ENCODE data around the gene THAP4.
"Not testable (repeated sequence)": the region's sequence is repeated elsewhere in the genome, so short reads cannot be mapped to it uniquely, and the experiment has no call there.

Gene THAP4

GRCh38 chr2:241665731-241666440 is 28.9 kb upstream of the THAP4 start:
- DNase-seq (ENCODE audit: low spot score) = no peak

DNA sequence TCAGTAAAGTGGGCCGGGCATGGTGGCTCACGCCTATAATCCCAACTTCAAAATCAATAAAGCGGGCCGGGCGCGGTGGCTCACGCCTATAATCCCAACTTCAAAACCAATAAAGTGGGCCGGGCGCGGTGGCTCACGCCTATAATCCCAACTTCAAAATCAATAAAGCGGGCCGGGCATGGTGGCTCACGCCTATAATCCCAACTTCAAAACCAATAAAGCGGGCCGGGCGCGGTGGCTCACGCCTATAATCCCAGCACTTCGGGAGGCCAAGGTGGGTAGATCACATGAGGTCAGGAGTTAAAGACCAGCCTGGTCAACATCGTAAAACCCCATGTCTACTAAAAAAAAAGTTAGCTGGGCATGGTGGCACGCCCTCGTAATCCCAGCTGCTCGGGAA is 25.8 kb upstream of the THAP4 start:
- DNase-seq (ENCODE audit: low spot score) = not testable (repeated sequence)

GRCh38 chr2:241660593-241661213 is 23.7 kb upstream of the THAP4 start:
- DNase-seq (ENCODE audit: low spot score) = no peak

DNA sequence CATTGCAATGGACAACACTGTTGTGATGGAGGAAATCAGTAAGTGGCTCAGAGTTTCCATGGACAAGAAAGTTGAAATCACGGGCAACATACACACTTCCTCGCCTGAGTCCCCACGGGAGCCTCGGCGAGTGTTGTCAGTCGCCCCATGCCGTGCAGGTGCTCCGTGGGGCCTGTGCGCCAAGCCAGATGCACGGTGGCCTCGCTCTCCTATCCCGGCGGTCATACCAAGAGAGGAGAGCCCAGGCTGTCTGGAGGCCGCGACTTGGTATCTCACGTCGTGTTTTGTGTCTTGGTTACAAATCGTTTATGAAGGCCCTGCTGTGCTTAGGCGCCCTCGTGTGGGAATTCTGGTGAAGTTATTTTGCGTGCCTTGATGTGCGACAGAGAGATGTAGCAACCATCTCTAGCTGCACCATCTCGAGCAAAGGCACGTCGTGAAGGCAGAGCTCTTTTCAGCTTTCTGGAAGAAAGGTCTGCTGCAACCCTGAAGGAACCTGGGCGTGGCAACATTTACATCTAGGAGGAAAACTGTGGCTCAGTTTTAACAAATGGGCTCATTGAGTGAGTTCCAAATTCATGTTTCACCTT is 22.3 kb upstream of the THAP4 start:
- peak; percentile 64 for DNase-seq (ENCODE audit: low spot score)

DNA sequence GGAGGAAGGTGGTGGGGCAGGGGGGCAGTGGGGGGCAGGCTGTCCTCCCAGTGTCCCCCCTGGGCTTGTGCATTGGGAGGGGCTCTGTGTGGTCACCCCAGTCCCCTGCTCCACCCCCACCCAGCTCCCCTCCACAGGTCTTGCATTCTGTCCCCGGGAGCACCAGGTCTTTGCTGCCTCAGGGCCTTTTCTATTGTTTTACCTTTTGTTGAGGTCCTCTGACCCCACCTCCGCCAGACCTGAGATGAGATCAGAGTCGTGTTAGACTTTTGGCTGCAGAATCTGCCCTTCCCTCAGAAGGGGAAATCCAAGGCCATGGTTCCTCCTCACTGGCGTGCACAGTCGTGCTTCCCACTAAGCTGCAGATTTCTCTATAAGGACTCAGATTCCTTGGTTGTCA is 21.3 kb upstream of the THAP4 start:
- DNase-seq (ENCODE audit: low spot score) = no peak

DNA sequence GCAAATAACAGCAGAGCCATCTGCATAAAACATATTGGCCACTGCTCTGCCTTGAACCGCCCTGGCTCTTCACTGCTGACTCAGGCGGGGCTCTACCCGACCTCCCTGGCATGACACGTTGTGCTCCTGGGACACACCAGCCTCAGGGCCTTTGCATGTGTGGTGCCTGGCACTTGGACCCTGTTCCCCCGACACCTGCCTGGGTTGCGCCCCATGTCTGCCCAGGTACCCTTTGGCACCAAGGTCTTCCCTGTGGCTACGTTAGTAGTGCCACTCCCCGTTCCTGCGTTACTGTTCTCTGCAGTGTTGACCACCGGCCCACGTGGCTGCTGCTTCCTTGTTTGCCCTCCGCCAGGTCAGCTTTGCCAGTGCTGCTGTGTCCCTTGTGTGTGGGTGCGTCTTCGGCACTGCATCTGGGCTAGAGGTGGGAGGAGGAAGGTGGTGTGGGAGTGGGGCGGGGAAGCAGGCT is 20.9 kb upstream of the THAP4 start:
- DNase-seq (ENCODE audit: low spot score) = no peak

GRCh38 chr2:241656190-241656741 is 19.3 kb upstream of the THAP4 start:
- DNase-seq (ENCODE audit: low spot score) = no peak

DNA sequence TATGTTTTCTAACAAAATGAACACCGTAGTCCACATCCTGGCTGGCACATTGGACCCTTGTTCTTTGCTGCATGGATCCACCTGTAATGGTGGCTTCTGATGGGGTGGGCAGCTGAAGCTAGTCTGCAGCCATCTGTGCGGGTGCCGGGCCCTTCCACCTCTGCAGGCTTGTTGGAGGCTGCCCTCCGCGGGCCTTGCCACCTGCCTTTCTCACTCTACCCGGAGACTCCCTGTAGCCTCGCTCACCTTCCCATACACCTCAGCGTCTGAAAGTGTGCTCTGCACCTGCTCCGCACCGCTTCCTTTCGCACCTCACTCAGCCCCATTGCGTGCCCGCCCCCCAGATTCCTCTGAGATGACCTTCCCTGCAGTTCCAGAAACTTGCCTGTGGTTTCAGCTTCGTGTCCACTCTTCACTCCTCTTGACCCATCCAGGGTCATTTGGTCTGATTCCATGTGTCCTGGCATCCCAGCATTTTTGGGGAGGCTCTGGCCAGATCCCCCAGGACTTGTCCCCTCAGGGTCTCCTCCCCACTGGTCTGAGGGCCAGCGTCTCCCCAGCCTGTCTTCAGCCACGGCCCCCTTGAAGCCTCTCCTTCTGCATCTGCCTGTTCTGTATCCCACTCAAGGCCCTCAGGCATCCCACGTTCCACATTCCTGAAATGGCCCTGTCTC is 18.7 kb upstream of the THAP4 start:
- no peak for DNase-seq (ENCODE audit: low spot score)

DNA sequence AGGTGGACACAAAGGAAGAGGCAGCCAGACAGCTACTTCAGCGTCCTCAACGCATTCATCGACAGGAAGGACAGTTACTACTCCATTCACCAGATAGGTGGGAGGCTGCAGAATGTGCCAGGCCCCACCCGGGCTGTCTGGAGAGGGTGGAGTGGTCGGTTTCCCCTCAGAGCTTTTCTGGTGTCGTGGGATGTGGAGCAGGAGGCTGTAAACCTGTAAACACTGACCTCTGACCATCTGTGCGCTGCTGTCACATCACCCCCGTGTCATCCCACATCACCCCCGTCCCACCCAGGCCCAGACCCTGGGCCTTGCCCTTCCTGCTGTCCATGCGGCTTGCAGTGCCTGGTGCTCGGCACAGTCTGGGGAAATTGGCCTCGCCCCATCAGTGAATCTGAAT is 17.6 kb upstream of the THAP4 start:
- no peak for DNase-seq (ENCODE audit: low spot score)

DNA sequence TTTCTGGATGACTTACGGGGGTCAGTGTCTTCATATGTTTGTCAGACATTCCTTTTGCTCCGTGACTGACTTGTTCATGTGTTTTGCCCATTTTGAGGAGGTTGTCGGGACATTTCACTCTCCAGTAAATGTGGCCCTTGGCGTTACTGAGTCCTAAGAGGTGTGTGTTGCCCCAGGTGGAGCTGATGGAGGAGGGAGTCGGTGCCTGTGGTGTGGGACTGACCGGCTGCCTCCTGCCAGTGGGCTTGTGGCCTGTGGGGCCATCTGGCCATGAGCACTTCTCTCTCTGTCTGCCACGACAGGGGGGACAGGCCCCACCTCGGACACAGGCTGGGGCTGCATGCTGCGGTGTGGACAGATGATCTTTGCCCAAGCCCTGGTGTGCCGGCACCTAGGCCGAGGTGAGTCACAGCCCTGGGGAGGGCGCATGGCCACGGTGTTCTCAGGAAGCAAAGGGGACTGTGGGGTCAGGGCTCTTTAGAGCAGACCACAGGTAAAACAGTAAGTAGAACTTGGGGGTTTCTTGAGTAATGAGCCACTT is 16.3 kb upstream of the THAP4 start:
- DNase-seq (ENCODE audit: low spot score) = no peak

DNA sequence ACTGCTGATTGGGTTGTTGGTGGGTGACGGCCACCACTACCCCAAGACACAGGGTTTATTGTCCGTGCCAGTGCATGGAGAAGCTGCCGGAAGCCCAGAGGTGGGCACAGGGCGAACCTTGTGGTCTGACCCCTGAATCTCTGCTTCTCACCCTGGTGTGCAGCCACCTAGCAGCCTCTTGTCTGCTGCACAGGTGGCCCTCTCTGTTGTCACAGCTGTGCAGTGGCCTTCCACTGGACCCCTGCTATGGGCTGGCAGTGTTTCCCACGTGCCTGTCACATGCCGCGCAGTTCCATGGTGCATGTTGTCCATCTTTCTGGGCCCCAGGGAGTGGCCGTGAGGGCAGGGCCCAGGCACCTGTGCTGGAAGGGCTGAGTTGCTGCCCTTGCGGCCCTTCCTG is 15.8 kb upstream of the THAP4 start:
- no peak for DNase-seq (ENCODE audit: low spot score)

DNA sequence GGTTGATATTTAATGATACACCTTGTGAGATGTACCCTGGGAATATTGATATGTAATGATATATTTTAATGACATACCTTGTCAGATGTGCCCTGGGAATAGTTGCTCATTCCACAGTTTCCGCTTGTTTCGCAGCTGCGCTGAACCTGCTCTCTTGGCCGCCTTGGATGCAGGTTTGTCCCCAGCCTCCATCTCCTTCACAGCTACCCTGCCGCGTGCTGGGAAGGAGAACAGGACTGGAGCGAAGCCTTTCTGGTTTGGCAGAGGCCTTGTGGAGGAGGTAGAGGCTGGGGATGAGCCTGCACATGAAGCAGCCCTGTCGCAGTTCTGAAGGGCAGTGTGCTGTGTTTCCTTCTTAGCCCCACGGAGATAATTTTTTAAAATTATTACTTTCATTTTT is 15.2 kb upstream of the THAP4 start:
- DNase-seq (ENCODE audit: low spot score) = no peak

DNA sequence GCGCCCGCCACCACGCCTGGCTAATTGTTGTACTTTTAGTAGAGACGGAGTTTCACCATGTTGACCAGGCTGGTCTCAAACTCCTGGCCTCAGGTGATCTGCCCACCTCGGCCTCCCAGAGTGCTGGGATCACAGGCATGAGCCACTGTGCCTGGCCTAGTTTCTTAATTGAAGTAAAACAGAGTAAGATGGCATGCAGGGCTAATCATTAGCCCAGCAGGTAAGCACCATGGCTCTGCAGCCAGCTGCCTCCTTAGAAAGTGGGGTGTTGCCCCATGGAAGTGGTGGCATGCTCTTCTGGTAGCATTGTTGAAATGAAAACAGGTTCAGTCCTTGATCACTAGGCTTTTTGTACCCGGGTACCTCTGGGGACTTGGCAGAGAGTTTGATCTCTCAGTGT is 13.0 kb upstream of the THAP4 start:
- DNase-seq (ENCODE audit: low spot score) = peak; percentile 28

GRCh38 chr2:241649404-241649803 is 12.4 kb upstream of the THAP4 start:
- DNase-seq (ENCODE audit: low spot score) = no peak

DNA sequence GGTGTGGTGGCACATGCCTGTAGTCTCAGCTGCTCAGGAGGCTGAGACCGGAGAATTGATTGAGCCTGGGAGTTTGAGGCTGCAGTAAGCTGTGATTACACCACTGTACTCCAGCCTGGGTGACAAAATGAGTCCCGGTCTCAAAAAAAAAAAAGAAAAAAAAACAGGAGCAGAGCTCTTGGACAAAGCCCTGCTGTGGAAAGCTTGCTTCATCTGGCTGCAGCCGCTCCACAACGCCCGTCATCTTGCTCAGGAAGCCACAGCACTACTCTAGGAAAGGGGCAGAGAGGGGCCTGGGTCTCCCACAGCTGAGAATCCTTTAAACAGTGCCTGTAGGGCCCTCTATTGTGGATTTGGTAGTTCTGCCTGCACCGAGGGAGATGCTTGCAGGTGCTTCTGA is 11.5 kb upstream of the THAP4 start:
- DNase-seq (ENCODE audit: low spot score) = no peak

DNA sequence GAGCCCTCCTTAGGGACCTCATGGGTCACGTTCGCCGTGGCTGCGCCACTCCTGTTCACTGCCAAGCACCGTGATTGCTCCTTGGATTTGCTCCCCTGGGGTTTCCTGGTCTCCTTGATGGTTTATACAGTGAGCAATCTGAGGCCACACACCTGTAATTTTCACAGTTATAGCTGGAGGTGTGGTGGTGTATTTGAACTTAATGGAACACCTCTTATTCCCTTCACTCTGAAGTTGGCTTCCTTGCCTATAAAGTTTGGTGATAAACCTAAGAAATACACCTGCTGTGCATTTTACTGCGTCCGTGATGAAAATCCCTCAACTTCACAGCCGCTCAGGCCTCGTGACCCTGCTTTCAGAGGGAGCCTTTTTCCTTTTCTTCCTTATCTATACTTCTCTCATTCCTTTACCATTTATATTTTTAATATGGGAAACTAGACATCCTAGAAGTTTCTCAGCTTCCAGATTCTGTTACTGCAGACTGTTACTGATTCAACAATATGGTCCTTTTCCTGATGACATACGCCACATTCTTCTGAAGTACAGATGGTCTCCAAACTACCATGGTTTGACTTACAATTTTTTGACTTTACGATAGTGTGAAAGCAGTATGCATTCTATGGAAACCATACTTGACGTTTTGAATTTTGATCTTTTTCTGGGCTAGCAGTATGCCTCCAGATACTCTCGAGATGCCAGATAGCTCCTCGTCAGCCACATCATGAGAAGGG is 9.1 kb upstream of the THAP4 start:
- no peak for DNase-seq (ENCODE audit: low spot score)

- no peak for DNase-seq (ENCODE audit: low spot score)
These were observed 8.3 kb upstream of the THAP4 start for GRCh38 chr2:241645056-241645914.

DNA sequence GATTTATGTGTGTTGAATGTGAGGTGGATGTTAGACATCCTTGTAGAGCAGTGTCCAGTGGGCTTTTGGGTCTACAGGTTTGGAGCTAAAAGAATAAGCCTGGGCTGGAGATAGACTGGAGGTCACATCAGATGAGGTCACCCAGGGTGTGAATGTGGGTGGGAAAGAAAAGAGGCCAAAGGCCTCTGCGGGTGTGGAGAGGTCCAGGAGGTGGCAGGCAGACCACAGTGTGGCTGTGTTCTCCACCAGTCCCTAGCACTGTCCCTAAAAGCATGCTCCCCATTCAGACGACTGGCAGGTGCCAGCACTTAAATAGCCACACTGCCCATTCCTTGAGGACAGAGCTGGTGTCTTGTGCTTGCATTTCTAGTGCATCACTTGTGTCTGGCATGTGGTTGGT is 4.7 kb upstream of the THAP4 start:
- no peak for DNase-seq (ENCODE audit: low spot score)

DNA sequence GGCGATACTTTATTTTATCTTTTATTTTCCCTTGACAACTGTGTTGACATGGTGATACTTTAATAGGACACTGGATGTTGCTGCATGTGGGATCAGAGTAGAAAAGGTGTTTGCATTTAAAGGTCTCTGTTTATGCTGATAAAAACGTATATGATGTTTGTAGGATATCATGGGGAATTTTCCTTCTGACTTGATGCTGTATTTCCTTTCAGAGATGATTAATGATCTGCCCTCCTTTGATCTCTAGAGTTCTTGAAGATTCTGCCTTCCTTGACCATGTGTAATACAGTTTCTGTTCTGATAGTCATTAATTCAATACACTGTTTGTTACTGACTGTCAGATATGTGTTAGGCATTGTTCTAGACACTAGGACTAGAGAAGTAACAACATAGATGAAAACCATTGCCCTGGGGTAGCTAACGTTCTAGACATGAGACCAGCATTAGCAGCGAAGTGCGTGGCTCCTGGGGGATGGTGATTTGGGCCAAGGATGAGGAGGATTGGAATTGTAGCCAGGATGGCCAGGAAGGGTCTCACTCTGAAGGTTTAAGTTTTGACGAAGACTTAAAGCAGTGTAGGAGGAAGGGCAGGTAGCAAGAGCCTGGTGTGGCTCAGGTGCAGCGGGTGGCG is 3.3 kb upstream of the THAP4 start:
- no peak for DNase-seq (ENCODE audit: low spot score)

GRCh38 chr2:241639385-241639784 is 2.4 kb upstream of the THAP4 start:
- DNase-seq (ENCODE audit: low spot score) = no peak
